Measurements from ENCODE around the gene DNPH1. TPM values are rescaled to one million over a fixed set of nuclear protein-coding genes. Genes with fewer than 3 reads are reported as not detected.

The DNPH1 gene
- total RNA-seq, 1 donor from 2014 or later = 23.2 TPM

GRCh38 chr6:43248791-43249190 is 19.5 kb upstream of the DNPH1 start:
- intact Hi-C loops (cut with DNase I) = loop anchor here (5.0 kb wide), 1 partner anchor 66 kb away; the partner anchor contains the start of gene CUL9
- no peak for DNase-seq (ENCODE audit: low spot score)

DNA sequence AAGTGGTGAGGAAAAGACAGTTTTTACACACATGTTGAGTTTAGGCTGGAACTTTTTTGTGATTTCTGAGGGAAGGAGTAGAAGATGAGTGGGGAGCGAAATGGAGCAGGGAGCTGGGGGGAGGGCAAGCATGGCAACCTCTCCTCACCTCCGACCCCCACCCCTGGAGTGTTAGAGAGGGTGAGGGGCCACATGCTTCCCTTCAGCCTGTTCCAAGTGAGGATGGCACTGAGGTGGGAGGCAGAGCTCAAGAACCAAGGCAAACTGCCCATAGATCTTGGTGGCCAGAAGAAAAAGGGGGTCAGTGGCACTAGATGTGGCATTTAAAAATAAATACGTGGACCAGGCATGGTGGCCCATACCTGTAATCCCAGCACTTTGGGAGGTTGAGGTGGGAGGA is 18.8 kb upstream of the DNPH1 start:
- DNase-seq (ENCODE audit: low spot score) = no peak
- intact Hi-C loops (cut with DNase I) = loop anchor here (5.0 kb wide), 1 partner anchor 66 kb away; the partner anchor contains the start of gene CUL9

DNA sequence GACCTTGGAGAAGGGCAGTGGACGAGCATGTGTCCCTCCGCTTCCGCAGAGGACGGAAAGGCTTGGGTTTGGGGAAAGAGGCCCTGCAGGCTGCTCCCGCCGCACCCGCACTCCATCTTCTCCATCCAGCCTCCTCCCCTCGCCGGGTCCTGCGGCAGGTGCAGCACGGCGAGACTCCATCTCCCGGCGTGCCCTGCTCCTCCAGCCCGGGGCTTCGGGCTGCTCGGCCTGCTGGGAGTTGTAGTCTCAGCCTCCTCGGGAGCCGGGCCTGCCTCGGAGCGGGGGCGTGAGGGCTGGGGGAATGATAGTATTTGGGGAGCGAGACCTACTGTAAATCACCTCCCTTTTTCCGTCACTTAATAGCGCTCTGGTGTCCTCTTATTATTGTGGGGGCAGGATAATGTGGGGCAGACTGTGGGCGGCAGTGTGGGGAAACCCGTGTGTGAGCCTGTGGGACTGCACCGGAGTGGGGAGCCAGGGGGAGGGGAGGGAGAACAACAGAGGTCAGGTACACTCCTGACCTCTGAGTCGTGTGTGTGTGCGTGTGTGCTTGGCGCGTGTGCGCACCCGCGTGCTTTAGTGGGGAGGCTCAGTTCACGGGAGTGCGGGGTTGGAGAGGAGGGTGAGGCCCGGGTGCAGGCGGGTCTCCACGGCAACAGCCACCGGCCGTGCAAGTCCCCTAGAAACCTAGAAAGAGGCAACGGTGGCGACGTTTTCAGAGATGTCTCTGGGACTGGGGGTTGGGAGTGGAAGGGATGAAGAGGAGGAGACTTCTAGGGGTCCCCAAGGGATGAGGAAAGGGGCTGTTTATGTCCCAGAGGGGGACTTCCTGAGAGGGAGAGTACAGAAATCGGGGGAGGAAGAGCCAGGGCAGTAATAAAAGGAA is 18.1 kb upstream of the DNPH1 start:
- intact Hi-C loops (cut with DNase I) = loop anchor here (5.0 kb wide), 1 partner anchor 65 kb away; the partner anchor contains the start of gene CUL9
- DNase-seq (ENCODE audit: low spot score) = peak; percentile 85

DNA sequence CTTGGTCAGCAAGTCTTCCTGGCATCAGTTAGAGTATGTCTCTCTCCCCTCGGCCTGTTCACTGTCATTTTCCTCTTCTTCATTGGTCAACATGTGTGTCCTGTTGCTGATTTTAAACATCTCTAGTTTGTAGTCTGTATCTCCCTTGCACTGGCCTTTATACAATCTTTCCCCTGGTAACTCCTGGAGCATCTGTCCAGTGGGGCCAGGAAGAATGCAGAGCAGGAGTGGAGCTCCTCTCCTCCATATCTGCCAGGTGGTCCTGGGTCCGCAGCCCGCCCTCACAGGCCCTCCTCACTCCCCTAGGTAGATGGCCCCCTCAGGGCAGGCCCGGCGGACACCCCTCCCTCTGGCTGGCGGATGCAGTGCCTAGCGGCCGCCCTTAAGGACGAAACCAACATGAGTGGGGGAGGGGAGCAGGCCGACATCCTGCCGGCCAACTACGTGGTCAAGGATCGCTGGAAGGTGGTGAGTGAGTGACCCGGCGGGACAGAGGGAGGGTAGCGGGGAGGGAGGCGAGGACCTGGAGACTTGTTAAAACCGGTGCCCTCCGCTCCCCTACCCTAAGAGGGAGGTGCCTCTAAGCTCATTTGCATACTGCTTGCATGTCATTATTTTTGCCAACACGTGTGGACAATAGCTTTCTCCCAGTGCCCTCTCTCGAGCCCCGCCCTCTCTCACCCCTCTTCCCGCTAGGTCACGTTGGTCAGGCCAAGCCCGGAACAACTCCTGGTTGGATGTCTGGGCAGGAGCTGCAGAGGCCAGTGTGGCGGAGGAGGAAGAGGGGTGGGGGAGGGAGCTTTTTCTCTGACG is 17.2 kb upstream of the DNPH1 start:
- DNase-seq (ENCODE audit: low spot score) = no peak
- intact Hi-C loops (cut with DNase I) = loop anchor here (5.0 kb wide), 1 partner anchor 64 kb away; the partner anchor contains the start of gene CUL9

GRCh38 chr6:43243664-43244321 is 14.5 kb upstream of the DNPH1 start:
- no peak for DNase-seq (ENCODE audit: low spot score)
- intact Hi-C loops (cut with DNase I) = no loop called here

GRCh38 chr6:43242908-43243663 is 13.8 kb upstream of the DNPH1 start, which contains the start of gene TTBK1:
Gene TTBK1 (plus strand): TSS chr6:43243481. CDS start chr6:43246661, 3,180 bp downstream.
- DNase-seq (ENCODE audit: low spot score) = no peak
- intact Hi-C loops (cut with DNase I) = no loop called here

DNA sequence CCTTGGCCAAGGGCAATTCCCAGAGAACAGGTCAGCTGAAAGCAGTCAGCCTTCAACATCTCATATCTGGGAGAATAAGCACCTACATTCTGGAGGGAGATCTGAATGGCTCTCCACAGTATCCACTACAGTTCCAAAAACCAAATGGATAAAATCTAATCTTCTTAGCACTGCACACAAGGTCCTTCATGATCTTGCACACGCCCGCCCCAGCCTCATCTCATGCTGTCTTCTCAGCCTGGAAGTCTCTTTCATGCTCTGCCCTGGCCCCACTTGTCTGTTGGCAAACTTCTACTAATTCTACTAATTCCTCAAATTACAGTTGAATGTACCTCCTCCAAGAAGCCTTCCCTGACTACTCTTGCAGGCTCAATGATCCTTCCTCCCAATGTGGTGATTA is 12.2 kb upstream of the DNPH1 start:
- DNase-seq (ENCODE audit: low spot score) = no peak
- intact Hi-C loops (cut with DNase I) = no loop called here

DNA sequence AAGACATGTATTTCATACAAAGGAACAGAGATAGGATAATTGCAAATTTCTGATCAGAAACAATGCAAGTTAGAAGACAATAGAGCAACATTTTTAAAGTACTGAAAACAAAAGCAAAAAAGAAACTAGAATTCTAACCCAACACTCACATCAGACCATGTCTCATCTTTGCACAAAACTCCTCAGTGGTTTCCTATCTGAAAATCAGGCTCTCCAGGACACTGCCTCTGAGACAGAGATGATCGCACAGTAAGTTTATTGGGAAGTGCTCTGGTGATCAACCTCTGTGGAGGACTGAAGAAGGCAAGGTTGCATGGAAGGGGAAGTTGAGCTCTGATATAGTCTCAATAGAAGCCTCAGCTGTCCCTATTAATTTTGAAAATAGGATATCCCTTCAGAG is 11.7 kb upstream of the DNPH1 start:
- no peak for DNase-seq (ENCODE audit: low spot score)
- intact Hi-C loops (cut with DNase I) = no loop called here

GRCh38 chr6:43239054-43239453 is 9.8 kb upstream of the DNPH1 start:
- intact Hi-C loops (cut with DNase I) = no loop called here
- DNase-seq (ENCODE audit: low spot score) = no peak

DNA sequence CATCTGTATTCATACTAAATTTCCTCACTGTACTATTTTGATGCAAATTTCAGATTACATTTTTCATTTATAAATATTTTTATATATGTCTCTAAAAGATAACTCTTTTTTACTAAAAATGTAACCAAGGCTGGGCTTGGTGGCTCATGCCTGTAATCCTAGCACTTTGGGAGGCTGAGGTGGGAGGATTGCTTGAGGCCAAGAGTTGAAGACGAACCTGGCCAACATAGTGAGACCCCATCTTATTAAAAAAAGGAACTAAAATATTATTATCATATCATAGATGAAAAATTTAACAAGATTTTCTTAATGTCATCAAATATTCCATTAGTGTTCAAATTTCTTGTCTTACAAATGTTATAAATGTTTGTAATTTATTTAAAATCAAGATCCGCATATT is 6.6 kb upstream of the DNPH1 start:
- DNase-seq (ENCODE audit: low spot score) = no peak
- intact Hi-C loops (cut with DNase I) = no loop called here

- DNase-seq (ENCODE audit: low spot score) = no peak
- intact Hi-C loops (cut with DNase I) = no loop called here
Measured at GRCh38 chr6:43231735-43232450, 2.6 kb upstream of the DNPH1 start.

DNA sequence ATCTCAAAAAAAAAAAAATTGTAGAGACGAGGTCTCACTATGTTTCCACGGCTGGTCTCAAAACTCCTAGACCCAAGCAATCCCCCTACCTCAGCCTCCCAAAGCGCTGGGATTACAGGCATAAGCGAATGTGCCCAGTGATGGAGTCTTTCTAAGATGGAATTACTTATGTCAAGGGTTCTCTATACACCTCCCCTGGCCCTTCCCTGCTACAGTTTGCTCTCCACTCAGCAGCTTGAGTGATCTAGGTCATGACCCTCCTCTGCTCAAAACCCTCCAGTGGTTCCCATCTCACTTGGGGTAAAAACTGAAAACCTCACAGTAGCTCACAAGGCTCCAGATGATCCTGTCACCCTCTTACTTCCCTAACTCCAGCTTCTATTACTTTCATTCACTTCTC is 1.8 kb upstream of the DNPH1 start:
- no peak for DNase-seq (ENCODE audit: low spot score)
- intact Hi-C loops (cut with DNase I) = no loop called here

- intact Hi-C loops (cut with DNase I) = no loop called here
- DNase-seq (ENCODE audit: low spot score) = no peak
Measured at GRCh38 chr6:43229803-43230620, 731 bp upstream of the DNPH1 start.

- DNase-seq (ENCODE audit: low spot score) = no peak
- intact Hi-C loops (cut with DNase I) = no loop called here
Measured at GRCh38 chr6:43226192-43226851, 3.0 kb downstream of the DNPH1 start.

DNA sequence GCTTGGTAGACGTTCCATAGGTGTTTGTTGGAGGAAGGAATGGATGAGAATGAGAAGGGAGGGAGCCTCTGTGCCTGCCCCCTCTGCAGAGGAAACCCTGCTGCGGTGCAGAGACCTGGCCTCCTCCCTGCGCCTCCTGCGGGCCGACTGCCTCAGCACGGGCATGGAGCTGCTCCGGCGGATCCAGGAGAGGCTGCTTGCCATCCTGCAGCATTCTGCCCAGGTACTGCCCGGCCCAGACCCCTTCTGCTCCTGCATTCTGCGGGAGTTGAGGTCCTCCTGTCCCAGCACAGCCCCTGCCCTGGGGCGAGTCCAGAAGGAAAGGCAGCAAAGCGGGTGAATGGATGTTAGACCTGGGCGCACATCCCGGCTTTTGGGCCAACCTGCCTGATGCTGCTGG is 6.1 kb downstream of the DNPH1 start:
- intact Hi-C loops (cut with DNase I) = no loop called here
- DNase-seq (ENCODE audit: low spot score) = no peak

DNA sequence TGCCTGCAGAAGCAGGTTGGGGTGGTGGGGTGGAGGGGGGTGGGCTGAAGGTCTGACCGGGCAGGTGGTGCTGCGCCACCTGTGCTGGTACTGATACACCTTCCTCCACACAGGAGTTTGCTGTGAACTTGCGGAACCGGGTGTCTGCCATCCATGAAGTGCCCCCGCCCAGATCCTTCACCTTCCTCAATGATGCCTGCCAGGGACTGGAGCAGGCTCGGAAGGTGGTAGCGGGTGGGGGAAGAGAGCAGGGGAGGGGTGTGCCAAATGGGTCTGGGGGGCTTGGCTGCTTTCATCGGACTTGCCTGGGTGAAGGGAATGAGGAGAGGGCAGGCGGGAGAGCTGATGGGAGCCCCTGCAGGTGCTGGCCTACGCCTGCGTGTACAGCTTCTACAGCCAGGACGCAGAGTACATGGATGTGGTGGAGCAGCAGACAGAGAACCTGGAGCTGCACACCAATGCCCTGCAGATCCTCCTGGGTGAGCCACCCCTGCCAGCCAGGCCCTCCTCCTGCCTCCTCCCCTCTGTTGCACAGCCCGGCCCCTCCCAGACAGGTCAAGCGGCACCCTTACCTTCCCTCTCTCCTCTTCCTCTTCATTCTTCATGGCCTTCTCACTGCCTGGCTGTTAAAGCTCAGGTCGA is 6.7 kb downstream of the DNPH1 start:
- intact Hi-C loops (cut with DNase I) = no loop called here
- DNase-seq (ENCODE audit: low spot score) = peak; percentile 54
